Measurements from ENCODE around the gene TAOK3. TPM values are rescaled to one million over a fixed set of nuclear protein-coding genes. Genes with fewer than 3 reads are reported as not detected.

The TAOK3 gene
- total and polyA plus RNA-seq, 2 donors (not counting 3 experiments of a cell fraction or from before 2014, with no cell fraction given), result 11.3 to 23.1 TPM

DNA sequence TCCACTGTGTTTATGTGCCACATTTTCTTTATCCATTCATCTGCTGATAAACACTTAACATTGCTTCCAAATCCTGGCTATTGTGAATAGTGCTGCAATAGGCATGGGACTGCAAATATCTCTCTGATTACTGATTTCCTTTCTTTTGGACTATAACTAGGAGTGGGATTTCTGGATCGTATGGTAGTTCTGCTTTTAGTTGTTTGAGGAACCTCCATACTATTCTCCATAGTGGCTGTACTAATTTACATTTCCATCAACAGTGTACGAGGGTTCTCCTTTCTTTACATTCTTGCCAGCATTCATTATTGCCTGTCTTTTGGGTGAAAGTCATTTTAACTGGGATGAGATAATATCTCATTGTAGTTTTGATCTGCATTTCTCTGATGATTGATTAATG is 47.6 kb downstream of the TAOK3 start:
- H3K9me3 ChIP-seq (replicated peaks; ENCODE audit: control insufficient read depth, insufficient read depth, low read length), result no peaks in the 10 kb centered on the region
- intact Hi-C loops (cut with micrococcal nuclease) (no loop called here), dilution Hi-C loops (cut with MboI; ENCODE audit: extremely low pct_ligation_motif_present, low sequenced_read_pairs) (no loop called here)
- ChIA-PET POLR2A (no interaction called here), CTCF (interaction anchor here (1.0 kb wide), 1 partner anchor 74 kb away, joined by 3 read pairs; no protein-coding TSS in a partner anchor)
- no peaks in the 10 kb centered on the region for H3K9me1 ChIP-seq (replicated peaks; ENCODE audit: control insufficient read depth, extremely low read depth, insufficient read depth, low read length)
- no peak overlapping the region for H2AFZ ChIP-seq (ENCODE audit: low read depth, low read length)
- DNase-seq (ENCODE audit: low read depth, low spot score), result no peak
- no peak overlapping the region for H3K4me3 ChIP-seq (replicated peaks in 1 of 3; ENCODE audit: insufficient read depth in 1 of 3, low read depth in 1 of 3, low read length in 3 of 3)
- no peaks in the 10 kb centered on the region for H4K20me1 ChIP-seq (replicated peaks; ENCODE audit: control insufficient read depth, extremely low read depth, insufficient read depth, low read length)
- no peak for FAIRE-seq
- no peaks in the 10 kb centered on the region for H3K36me3 ChIP-seq (ENCODE audit: control insufficient read depth in 2 of 2, extremely low read depth in 1 of 2, insufficient read depth in 2 of 2, low read length in 2 of 2)
- no TSS peak for BruUV-seq (replicated peaks)
- peaks cover 6% of the 10 kb centered on the region for H3K4me1 ChIP-seq (ENCODE audit: control insufficient read depth, extremely low read depth, insufficient read depth, low read length)
- peaks cover 17% of the 10 kb centered on the region for H3K79me2 ChIP-seq (ENCODE audit: control insufficient read depth, insufficient read depth, low read length)
- no peak overlapping the region for H3K4me2 ChIP-seq (ENCODE audit: insufficient read depth, low read length)
- no peak overlapping the region for H3K9ac ChIP-seq (replicated peaks; ENCODE audit: extremely low read depth, insufficient read depth, low read length)
- H3K27me3 ChIP-seq (ENCODE audit: control insufficient read depth in 2 of 2, insufficient read depth in 2 of 2, low read length in 2 of 2), result no peaks in the 10 kb centered on the region
- H3K27ac ChIP-seq (ENCODE audit: insufficient read depth, low read depth, low read length), result no peak overlapping the region
- TF ChIP-seq GATA2 (IDR thresholded peaks at IDR 0.05; ENCODE audit: insufficient read depth, insufficient read length, low read depth, low read length) (no peak), POLR2AphosphoS5 (IDR thresholded peaks at IDR 0.05; ENCODE audit: insufficient read depth, low read depth, low read length) (no peak), EZH2 (IDR thresholded peaks at IDR 0.05; ENCODE audit: borderline replicate concordance, low read depth, low read length, severe bottlenecking) (no peak), MYC (IDR thresholded peaks at IDR 0.05; ENCODE audit: low read depth, low read length) (no peak), FOS (IDR thresholded peaks at IDR 0.05; ENCODE audit: borderline replicate concordance, insufficient read depth, low read length) (no peak), POLR2A (IDR thresholded peaks at IDR 0.05; ENCODE audit: low read depth, low read length) (no peak), JUN (IDR thresholded peaks at IDR 0.05; ENCODE audit: borderline replicate concordance, insufficient read depth, insufficient read length, low read depth) (no peak)
- TF ChIP-seq, protein P1, sequence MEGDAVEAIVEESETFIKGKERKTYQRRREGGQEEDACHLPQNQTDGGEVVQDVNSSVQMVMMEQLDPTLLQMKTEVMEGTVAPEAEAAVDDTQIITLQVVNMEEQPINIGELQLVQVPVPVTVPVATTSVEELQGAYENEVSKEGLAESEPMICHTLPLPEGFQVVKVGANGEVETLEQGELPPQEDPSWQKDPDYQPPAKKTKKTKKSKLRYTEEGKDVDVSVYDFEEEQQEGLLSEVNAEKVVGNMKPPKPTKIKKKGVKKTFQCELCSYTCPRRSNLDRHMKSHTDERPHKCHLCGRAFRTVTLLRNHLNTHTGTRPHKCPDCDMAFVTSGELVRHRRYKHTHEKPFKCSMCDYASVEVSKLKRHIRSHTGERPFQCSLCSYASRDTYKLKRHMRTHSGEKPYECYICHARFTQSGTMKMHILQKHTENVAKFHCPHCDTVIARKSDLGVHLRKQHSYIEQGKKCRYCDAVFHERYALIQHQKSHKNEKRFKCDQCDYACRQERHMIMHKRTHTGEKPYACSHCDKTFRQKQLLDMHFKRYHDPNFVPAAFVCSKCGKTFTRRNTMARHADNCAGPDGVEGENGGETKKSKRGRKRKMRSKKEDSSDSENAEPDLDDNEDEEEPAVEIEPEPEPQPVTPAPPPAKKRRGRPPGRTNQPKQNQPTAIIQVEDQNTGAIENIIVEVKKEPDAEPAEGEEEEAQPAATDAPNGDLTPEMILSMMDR (IDR thresholded peaks at IDR 0.05; ENCODE audit: extremely low read depth in 1 of 2, insufficient read depth in 1 of 2, low read depth in 1 of 2, low read length in 2 of 2), result no peak
- TF ChIP-seq, protein P2, sequence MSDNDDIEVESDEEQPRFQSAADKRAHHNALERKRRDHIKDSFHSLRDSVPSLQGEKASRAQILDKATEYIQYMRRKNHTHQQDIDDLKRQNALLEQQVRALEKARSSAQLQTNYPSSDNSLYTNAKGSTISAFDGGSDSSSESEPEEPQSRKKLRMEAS (IDR thresholded peaks at IDR 0.05; ENCODE audit: insufficient read depth, insufficient read length), result no peak

Data from endothelial cell of umbilical vein (primary cell).